Activated effector memory CD4-positive, alpha-beta T cell treated with anti-CD3 and anti-CD28 coated beads, Interleukin-2, amount 50 U/mL, for 16 hours (primary cell): ENCODE data around the gene RSU1.
"Not testable (repeated sequence)": the region's sequence is repeated elsewhere in the genome, so short reads cannot be mapped to it uniquely, and the experiment has no call there.

Experiments
- DNase-seq: peaks from one replicate; pipeline ENCODE4 v3.0.0-alpha.2; 2020

RSU1 gene

GRCh38 chr10:16777473-16778370 is 39.5 kb downstream of the RSU1 start:
- no peak for DNase-seq

- no peak for DNase-seq
Observed at GRCh38 chr10:16776896-16777295, 40.3 kb downstream of the RSU1 start.

- no peak for DNase-seq
Observed at GRCh38 chr10:16773334-16773733, 43.9 kb downstream of the RSU1 start.

- DNase-seq, result no peak
Observed at GRCh38 chr10:16770670-16771069, 46.6 kb downstream of the RSU1 start.

GRCh38 chr10:16770141-16770540 is 47.1 kb downstream of the RSU1 start:
- no peak for DNase-seq

GRCh38 chr10:16769331-16769730 is 47.9 kb downstream of the RSU1 start:
- DNase-seq, result no peak

GRCh38 chr10:16768702-16769101 is 48.5 kb downstream of the RSU1 start:
- DNase-seq, result no peak

GRCh38 chr10:16765509-16766375 is 51.5 kb downstream of the RSU1 start:
- no peak for DNase-seq

- no peak for DNase-seq
Observed at GRCh38 chr10:16761300-16761699, 55.9 kb downstream of the RSU1 start.

GRCh38 chr10:16756561-16757221 is 60.5 kb downstream of the RSU1 start:
- no peak for DNase-seq

- DNase-seq, result no peak
Observed at GRCh38 chr10:16754765-16755164, 62.5 kb downstream of the RSU1 start.

GRCh38 chr10:16752849-16753248 is 64.4 kb downstream of the RSU1 start:
- not testable (repeated sequence) for DNase-seq

- no peak for DNase-seq
Observed at GRCh38 chr10:16752099-16752498, 65.1 kb downstream of the RSU1 start.

- no peak for DNase-seq
Observed at GRCh38 chr10:16751244-16751643, 66.0 kb downstream of the RSU1 start.

GRCh38 chr10:16750461-16750860 is 66.8 kb downstream of the RSU1 start:
- no peak for DNase-seq

GRCh38 chr10:16748749-16749148 is 68.5 kb downstream of the RSU1 start:
- DNase-seq, result no peak

- DNase-seq, result no peak
Observed at GRCh38 chr10:16746856-16747255, 70.4 kb downstream of the RSU1 start.

GRCh38 chr10:16745061-16745460 is 72.2 kb downstream of the RSU1 start:
- no peak for DNase-seq

- no peak for DNase-seq
Observed at GRCh38 chr10:16742165-16742960, 74.9 kb downstream of the RSU1 start.

GRCh38 chr10:16741540-16741939 is 75.7 kb downstream of the RSU1 start:
- DNase-seq, result no peak

- no peak for DNase-seq
Observed at GRCh38 chr10:16737420-16737819, 79.8 kb downstream of the RSU1 start.

GRCh38 chr10:16735671-16736070 is 81.6 kb downstream of the RSU1 start:
- no peak for DNase-seq
